ENCODE data around the gene SRMS.

DNA sequence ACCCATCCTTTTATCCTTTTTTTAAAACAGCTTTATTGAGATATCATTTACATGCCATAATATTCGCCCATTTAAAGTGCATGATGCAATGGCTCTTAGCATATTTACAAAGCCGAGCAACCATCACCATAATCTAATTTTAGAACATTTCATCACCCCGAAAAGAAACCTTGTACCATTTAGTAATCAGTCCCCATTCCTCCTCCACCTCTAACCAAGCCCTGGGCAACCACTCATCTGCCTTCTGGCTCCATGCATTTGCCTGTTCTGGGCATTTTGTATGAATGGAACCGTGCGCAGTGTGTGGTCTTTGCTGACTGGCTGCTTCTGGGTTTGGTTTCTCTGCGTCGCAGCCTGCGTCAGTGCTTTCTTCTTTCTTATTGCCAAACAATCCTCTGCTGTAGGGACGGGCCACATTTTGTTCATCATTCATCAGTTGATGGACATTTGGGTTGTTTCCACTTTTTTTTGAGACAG is 38.4 kb downstream of the SRMS start:
- TF ChIP-seq CTCF (IDR thresholded peaks at IDR 0.05) = no peak
- no peak for TF ChIP-seq EZH2 (IDR thresholded peaks at IDR 0.05; ENCODE audit: borderline replicate concordance, insufficient read depth, low read depth, low read length, poor library complexity, severe bottlenecking)
